PC-3 (cell line): Measurements from ENCODE around the gene TAS1R2.

Experiments
- CTCF ChIP-seq: fragments of 300-600 bp; sonication (generic); conservative IDR thresholded peaks from 2 replicates; pipeline ENCODE4 v1.5.1; 2017; ENCODE audit warnings: antibody characterized with exemption, low read depth, mild to moderate bottlenecking, low read length
- EZH2phosphoT487 ChIP-seq: fragments of 300-600 bp; sonication (generic); IDR thresholded peaks from 2 replicates; pipeline ENCODE4 v1.6.1; 2018; ENCODE audit warnings: mild to moderate bottlenecking, antibody characterized with exemption, low read length, borderline replicate concordance

DNA sequence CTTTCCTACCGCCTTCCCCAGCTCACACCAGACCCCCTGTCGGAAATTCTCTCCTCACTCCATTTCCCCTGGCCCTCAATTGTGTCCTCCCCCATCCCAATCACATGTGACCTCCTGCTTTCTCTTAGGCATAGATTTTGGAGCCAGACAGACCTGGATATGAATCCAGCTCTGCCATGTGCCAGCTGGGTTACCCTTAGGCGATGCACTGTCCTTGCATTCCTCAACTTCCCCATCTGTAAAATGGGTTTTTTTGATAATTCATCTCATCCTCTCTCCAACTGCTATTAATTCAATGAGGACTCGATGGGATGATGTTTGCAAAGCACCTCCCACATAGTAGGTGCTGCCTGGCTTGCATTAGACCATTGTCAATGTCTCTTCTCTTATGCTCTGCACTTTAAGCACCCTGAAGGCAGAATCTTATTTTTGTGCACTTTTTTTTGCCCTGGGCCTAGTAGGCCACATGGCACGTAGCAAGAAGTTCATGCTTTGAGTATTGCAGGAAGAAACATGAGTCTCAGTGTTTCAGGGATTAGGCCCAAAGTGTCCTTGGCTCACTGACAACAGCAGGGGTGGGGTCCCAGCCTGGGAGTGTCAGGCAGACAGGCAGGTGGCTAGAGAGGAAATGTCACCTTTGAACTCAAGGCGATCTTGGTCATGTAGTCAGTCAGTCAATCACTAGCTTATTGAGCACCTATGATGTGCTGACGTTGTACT is 47.6 kb downstream of the TAS1R2 start:
- no peak for TF ChIP-seq CTCF
- no peak for TF ChIP-seq EZH2phosphoT487
